ENCODE measurements around the gene TPGS1.

- no peak for TF ChIP-seq CTCF (IDR thresholded peaks at IDR 0.05; ENCODE audit: low read depth, low read length, poor library complexity, severe bottlenecking)
- no peak for TF ChIP-seq EZH2phosphoT487 (IDR thresholded peaks at IDR 0.05; ENCODE audit: borderline replicate concordance, low read length)
Observed at GRCh38 chr19:464208-464545, 43.1 kb upstream of the TPGS1 start.
